DND-41 (cell line): Measurements from ENCODE around the gene TUBGCP5.

Experiments
- ATAC-seq: fragments of 200-7000 bp; cut with Tn5 transposase; 3 replicates; pipeline ENCODE4 v1.9.1; 2021; ENCODE audit warnings: low read depth; ENCODE audit not compliant: insufficient read depth
- DNase-seq: peaks from one replicate; pipeline ENCODE4 v3.0.0-alpha.2; 2020
- H2AFZ ChIP-seq: 2 replicates; pipeline ENCODE4 v1.6.0; 2012; ENCODE audit warnings: low read depth, low read length
- H3K27ac ChIP-seq: 2 replicates; pipeline ENCODE4 v1.5.1; 2012; ENCODE audit warnings: low read length, inconsistent platforms
- H3K27me3 ChIP-seq: fragments of 200-600 bp; sonication (generic); 2 replicates; pipeline ENCODE4 v1.6.0; 2012; ENCODE audit warnings: low read length, mild to moderate bottlenecking, inconsistent platforms; ENCODE audit not compliant: insufficient read depth, poor library complexity
- H3K36me3 ChIP-seq: 2 replicates; pipeline ENCODE4 v1.5.1; 2012; ENCODE audit warnings: low read length, inconsistent platforms; ENCODE audit not compliant: insufficient read depth
- H3K4me1 ChIP-seq: 2 replicates; pipeline ENCODE4 v1.5.1; 2012; ENCODE audit warnings: mild to moderate bottlenecking, low read length; ENCODE audit not compliant: insufficient read depth
- H3K4me2 ChIP-seq: 2 replicates; pipeline ENCODE4 v1.6.0; 2012; ENCODE audit warnings: mild to moderate bottlenecking, moderate library complexity, low read length, inconsistent platforms; ENCODE audit not compliant: insufficient read depth
- H3K4me3 ChIP-seq, 2 experiments: fragments of 200-600 bp in 1 of 2; shearing (Covaris generic) in 1 of 2; 2 replicates each; pipeline ENCODE4 v1.5.1; 2012 to 2016; ENCODE audit warnings: inconsistent platforms in 2 of 2, low read length in 2 of 2, mild to moderate bottlenecking in 2 of 2, low read depth in 1 of 2, moderate library complexity in 1 of 2
- H3K79me2 ChIP-seq: 2 replicates; pipeline ENCODE4 v1.6.0; 2012; ENCODE audit warnings: low read length, inconsistent platforms; ENCODE audit not compliant: insufficient read depth
- H3K9ac ChIP-seq: 2 replicates; pipeline ENCODE4 v1.6.0; 2012; ENCODE audit warnings: low read depth, mild to moderate bottlenecking, inconsistent platforms, low read length, moderate library complexity
- H3K9me3 ChIP-seq: 2 replicates; pipeline ENCODE4 v1.5.1; 2012; ENCODE audit warnings: low read length, moderate library complexity, mild to moderate bottlenecking, inconsistent platforms; ENCODE audit not compliant: insufficient read depth, severe bottlenecking
- H4K20me1 ChIP-seq: 2 replicates; pipeline ENCODE4 v1.6.0; 2012; ENCODE audit warnings: low read length; ENCODE audit not compliant: insufficient read depth
- EZH2 ChIP-seq: IDR thresholded peaks from 3 replicates; pipeline ENCODE4 v1.6.1; 2012; ENCODE audit warnings: borderline replicate concordance, low read depth, mild to moderate bottlenecking, moderate library complexity, low read length, inconsistent platforms; ENCODE audit not compliant: severe bottlenecking
- TF ChIP-seq, protein P1 (sequence below): IDR thresholded peaks from 2 replicates; pipeline ENCODE4 v1.5.1; 2012; ENCODE audit warnings: borderline replicate concordance, low read length, moderate library complexity, mild to moderate bottlenecking; ENCODE audit not compliant: poor library complexity, severe bottlenecking; ENCODE audit errors: extremely low read depth

TUBGCP5 gene

DNA sequence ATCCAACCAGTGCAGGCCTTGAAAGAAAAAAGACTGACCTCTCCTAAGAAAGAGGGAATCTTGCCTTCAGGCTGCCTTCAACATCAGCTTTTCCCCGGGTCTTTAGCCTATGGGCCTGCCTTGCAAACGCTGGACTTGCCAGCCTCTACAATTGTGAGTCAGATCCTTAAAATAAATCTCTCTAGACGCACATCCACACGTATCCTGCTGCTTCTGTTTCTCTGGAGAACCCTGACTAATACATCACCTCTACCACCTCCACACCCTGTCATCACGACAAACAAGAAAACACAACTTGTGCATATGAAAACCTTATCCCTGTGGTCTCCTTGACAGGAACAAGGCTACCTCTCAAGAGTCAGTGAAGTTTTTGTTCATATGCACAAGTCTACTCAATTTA is 71.0 kb downstream of the TUBGCP5 start:
- Histone ChIP-seq H4K20me1 (no peaks in the 10 kb centered on the region), H2AFZ (no peak overlapping the region), H3K36me3 (no peaks in the 10 kb centered on the region), H3K27ac (no peak overlapping the region), H3K4me3 (no peak overlapping the region), H3K4me2 (no peak overlapping the region), H3K9me3 (no peaks in the 10 kb centered on the region), H3K27me3 (no peaks in the 10 kb centered on the region), H3K9ac (no peak overlapping the region), H3K79me2 (0 out of 2 replicates have a peak, but pooled peaks cover 3% of the 10 kb centered on the region), H3K4me1 (no peaks in the 10 kb centered on the region)
- no peak for ATAC-seq
- no peak for TF ChIP-seq EZH2
- TF ChIP-seq, protein P1, sequence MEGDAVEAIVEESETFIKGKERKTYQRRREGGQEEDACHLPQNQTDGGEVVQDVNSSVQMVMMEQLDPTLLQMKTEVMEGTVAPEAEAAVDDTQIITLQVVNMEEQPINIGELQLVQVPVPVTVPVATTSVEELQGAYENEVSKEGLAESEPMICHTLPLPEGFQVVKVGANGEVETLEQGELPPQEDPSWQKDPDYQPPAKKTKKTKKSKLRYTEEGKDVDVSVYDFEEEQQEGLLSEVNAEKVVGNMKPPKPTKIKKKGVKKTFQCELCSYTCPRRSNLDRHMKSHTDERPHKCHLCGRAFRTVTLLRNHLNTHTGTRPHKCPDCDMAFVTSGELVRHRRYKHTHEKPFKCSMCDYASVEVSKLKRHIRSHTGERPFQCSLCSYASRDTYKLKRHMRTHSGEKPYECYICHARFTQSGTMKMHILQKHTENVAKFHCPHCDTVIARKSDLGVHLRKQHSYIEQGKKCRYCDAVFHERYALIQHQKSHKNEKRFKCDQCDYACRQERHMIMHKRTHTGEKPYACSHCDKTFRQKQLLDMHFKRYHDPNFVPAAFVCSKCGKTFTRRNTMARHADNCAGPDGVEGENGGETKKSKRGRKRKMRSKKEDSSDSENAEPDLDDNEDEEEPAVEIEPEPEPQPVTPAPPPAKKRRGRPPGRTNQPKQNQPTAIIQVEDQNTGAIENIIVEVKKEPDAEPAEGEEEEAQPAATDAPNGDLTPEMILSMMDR, result no peak
- DNase-seq, result no peak

DNA sequence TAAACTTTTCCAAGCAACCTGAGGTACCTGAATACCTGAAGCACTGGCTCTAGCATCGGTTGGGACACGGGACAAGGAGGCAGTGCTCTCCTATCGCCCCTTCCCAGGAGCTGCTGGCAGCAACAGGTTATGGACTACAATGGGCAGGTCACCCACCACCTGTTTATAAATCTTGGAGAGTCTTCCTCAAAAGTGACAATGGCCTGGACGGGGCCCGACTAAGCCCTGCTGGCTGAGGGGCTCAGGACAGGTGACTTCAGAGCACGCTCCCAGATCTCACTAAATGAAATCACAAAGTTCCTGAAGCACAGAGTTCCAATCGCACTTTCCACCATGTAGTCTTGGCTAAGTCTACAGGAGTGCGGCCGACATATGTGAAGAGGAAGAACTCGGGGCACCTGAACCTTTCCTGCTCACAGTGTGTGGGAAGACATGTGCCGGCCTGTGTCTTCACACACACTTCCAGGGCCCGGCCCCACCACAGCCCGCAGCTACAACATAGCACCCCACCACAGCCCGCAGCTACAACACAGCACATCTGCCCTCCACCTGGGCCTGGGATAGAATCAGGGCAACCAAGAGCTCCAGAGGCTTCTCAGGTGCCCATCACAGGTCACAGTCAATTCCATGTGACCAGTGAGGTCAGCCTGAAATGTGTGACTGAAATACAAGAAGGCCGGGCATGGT is 72.1 kb downstream of the TUBGCP5 start:
- no peak overlapping the region for H3K27ac ChIP-seq
- 0 out of 2 replicates have a peak, but pooled peaks cover 3% of the 10 kb centered on the region for H3K79me2 ChIP-seq
- ATAC-seq (no peak), DNase-seq (no peak)
- no peaks in the 10 kb centered on the region for H4K20me1 ChIP-seq
- H2AFZ ChIP-seq, result no peak overlapping the region
- TF ChIP-seq EZH2, result no peak
- TF ChIP-seq, protein P1, result no peak
- H3K36me3 ChIP-seq, result no peaks in the 10 kb centered on the region
- H3K9ac ChIP-seq, result no peak overlapping the region
- H3K9me3 ChIP-seq, result no peaks in the 10 kb centered on the region
- no peak overlapping the region for H3K4me3 ChIP-seq
- H3K4me1 ChIP-seq, result no peaks in the 10 kb centered on the region
- H3K27me3 ChIP-seq, result no peaks in the 10 kb centered on the region
- no peak overlapping the region for H3K4me2 ChIP-seq

DNA sequence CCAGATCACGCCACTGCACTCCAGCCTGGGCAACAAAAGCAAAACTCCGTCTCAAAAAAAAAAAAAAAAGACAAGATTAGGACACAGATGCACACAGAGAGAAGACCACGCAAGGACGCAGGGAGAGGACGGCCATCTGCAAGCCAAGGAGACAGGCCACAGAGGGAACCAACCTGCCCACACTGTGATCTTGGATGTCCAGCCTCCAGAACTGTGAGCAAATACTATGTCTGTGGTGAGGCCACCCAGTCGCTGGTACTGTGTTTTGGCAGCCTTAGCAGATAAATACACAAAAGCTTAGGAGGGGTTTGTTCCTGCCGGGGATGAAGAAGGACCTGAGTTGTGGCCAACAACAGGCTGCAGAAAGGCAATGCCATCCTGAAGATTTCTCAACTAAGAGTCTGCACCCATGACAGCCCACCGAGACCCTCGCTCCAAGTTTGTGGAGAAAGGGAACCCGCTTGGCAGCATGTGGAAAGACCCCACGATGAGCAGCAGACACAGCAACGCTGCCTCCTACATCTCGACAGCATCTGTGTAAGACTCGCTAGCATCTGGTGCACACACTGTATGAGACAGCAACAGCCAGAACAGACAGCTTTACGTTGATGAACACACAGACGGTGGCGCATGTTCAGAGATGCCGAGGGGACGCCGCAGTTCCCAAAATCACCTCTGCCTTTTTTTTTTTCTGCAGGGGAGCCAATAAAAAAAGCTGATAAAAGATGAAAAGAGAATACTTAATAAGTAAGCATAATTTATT is 72.9 kb downstream of the TUBGCP5 start:
- Histone ChIP-seq H3K4me3 (no peak overlapping the region), H3K4me2 (no peak overlapping the region), H4K20me1 (no peaks in the 10 kb centered on the region), H3K27me3 (no peaks in the 10 kb centered on the region), H3K4me1 (no peaks in the 10 kb centered on the region), H3K36me3 (no peaks in the 10 kb centered on the region), H3K9ac (no peak overlapping the region), H2AFZ (no peak overlapping the region), H3K27ac (no peak overlapping the region), H3K9me3 (no peaks in the 10 kb centered on the region), H3K79me2 (0 out of 2 replicates have a peak, but pooled peaks cover 3% of the 10 kb centered on the region)
- DNase-seq (no peak), ATAC-seq (no peak)
- no peak for TF ChIP-seq EZH2
- TF ChIP-seq, protein P1, result no peak
